ENCODE results near the gene RREB1.
"Not testable (repeated sequence)": the region's sequence is repeated elsewhere in the genome, so short reads cannot be mapped to it uniquely, and the experiment has no call there.

The RREB1 gene

GRCh38 chr6:7262746-7263518 lies 155.2 kb downstream of the RREB1 start:
- no peak for DNase-seq (ENCODE audit: low read depth in 2 of 2)

DNA sequence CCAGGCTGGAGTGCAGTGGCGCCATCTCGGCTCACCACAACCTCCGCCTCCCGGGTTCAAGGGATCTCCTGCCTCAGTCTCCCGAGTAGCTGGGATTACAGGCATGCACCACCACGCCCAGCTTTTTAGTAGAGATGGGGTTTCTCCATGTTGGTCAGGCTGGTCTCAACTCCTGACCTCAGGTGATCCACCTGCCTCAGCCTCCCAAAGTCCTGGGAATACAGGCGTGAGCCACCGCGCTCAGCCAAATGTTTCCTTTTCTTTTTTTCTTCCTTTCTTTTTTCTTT lies 155.7 kb downstream of the RREB1 start:
- DNase-seq (ENCODE audit: low read depth in 2 of 2) = not testable (repeated sequence)

DNA sequence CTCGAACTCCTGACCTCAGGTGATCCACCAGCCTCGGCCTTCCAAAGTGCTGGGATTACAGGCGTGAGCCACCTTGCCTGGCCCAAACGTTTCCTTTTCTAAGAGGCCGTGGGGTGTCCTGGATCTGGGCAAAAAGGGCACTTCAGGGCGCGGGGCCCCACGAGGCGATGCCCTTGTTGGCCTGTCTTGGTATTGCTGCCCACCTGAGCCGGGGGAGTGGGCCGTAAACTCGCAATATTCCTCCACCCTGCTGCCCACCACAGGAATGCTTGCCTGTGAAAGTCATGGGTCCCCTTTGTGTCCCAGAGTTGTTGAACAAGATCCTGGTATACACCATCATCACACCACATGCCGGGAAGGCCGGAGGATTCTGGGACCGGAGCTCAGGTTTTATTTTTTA lies 156.3 kb downstream of the RREB1 start:
- DNase-seq (ENCODE audit: low read depth in 2 of 2) = no peak

- DNase-seq (ENCODE audit: low read depth in 2 of 2) = no peak
These were observed 157.1 kb downstream of the RREB1 start for GRCh38 chr6:7264686-7265384.

- not testable (repeated sequence) for DNase-seq (ENCODE audit: low read depth in 2 of 2)
These were observed 157.6 kb downstream of the RREB1 start for GRCh38 chr6:7265385-7265726.

DNA sequence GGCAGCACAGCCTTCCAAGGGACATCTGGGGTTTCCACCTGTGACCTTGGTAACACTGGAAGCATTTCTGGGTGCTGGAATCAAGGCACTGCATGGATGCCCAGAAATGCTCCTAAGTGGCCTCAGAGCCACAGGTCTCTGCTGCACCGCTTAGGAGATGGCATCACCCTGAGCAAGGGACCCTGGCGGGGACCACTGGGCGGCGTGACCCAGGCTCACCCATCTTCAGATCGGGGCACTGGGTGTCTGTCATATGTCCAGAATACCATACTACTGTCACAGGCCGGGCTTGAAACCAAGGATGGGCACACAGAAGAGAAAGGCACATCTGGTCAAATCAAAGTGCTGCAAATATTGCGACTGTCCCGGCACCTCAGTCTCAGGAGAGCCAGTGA lies 159.3 kb downstream of the RREB1 start:
- DNase-seq (ENCODE audit: low read depth in 2 of 2) = no peak

- DNase-seq (ENCODE audit: low read depth in 2 of 2) = no peak
These were observed 159.8 kb downstream of the RREB1 start for GRCh38 chr6:7267466-7268091.

DNA sequence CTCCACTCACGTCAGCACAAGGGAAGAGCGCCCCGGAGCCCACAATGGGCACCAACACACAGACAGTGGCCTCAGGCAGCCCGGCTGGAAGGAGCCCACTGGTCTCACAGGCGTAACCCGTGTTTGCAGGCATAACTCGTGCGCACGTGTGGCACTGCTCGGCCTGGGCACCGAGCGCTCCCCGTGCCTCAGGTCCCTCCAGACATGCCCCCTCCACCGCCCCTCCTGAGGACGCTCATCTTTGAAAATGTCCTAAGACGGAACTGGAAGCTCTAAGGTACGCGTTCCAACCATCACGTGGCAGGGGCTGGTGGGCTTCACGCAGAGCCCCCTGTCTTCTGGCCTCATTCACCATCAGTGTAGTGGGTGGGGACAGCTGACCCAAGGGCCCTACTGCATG lies 160.6 kb downstream of the RREB1 start:
- DNase-seq (ENCODE audit: low read depth in 2 of 2) = no peak

GRCh38 chr6:7268816-7269555 lies 161.2 kb downstream of the RREB1 start:
- no peak for DNase-seq (ENCODE audit: low read depth in 2 of 2)

DNA sequence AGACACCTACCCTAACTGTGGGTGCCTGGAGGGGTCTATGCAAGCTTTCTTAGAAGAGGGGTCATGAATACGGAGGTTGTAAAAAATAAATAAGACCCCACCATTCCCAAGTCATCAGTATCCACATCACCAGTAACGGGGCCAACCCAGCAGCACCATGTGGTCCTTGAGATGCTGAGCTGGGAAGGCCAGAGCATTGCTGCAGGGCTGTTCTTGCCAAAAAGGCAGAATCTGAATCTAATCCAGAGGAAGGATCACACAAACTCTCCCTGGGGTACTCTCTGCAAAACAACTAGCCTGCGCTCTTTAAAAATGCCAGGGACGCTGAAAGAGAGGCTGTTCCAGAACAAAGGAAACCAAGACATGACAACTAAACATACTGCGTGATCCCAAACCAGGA lies 162.1 kb downstream of the RREB1 start:
- DNase-seq (ENCODE audit: low read depth in 2 of 2) = no peak

DNA sequence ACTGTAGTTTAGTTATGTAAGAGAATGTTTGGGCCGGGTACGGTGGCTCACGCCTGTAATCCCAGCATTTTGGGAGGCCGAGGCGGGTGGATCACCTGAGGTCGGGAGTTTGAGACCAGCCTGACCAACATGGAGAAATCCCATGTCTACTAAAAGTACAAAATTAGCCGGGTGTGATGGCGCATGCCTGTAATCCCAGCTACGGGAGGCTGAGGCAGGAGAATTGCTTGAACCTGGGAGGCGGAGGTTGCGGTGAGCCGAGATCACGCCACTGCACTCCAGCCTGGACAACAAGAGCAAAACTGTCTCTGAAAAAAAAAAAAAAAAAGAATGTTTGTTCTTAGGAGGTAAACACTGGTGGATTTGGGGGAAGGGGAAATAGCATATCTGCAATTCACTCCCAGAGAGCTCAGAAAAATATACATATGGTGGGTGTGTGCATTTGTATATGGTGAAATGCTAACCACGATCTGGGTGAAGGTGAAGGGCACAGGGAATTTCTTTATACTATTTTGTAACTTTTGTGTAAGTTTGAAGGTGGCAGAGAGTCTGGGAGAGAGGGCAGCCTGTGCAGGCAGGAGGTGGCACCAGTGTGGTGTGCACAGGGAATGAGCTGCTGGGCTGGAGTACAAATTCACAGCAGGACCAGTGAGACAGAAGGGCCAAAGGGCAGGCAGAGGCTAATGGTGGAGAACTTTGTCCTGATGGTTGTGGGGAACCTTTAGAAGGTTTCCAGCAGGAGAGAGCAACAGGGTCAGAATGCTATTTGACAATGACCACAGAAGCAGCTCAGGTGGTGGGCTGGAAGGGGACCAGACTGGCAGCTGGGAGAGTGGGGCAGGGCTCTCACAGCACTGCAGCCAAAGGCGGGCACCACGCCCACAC lies 162.8 kb downstream of the RREB1 start:
- no peak for DNase-seq (ENCODE audit: low read depth in 2 of 2)

GRCh38 chr6:7271205-7271534 lies 163.4 kb downstream of the RREB1 start:
- no peak for DNase-seq (ENCODE audit: low read depth in 2 of 2)

- no peak for DNase-seq (ENCODE audit: low read depth in 2 of 2)
These were observed 165.9 kb downstream of the RREB1 start for GRCh38 chr6:7273709-7274108.

DNA sequence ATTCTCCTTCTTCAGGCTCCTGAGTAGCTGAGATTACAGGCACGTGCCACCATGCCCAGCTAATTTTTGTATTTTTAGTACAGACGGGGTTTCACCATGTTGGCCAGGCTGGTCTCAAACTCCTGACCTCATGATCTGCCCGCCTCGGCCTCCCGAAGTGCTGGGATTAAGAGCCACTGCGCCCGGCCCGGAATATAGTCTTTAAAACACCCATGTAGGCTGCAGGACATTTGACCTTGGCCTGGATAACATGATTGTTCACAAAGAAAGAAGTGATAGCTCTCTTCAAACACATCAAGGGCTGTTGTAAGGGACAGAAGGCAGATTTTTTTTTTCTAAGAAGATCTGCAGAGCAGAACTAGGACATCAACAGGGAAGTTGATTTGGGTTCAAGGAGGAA lies 166.8 kb downstream of the RREB1 start:
- DNase-seq (ENCODE audit: low read depth in 2 of 2) = not testable (repeated sequence)

DNA sequence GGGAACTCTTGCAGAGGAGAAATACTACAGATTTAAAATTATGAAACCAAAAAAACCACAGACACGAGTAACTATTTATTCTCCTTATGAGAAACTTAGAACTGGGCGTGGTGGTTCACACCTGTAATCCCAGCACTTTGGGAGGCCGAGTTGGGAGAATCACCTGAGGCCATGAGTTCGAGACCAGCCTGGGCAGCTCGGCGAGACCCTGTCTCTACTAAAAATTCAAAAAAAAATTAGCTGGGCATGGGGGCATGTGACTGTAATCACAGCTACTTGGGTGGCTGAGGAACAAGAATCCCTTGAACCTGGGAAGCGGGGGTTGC lies 168.4 kb downstream of the RREB1 start:
- DNase-seq (ENCODE audit: low read depth in 2 of 2) = no peak

DNA sequence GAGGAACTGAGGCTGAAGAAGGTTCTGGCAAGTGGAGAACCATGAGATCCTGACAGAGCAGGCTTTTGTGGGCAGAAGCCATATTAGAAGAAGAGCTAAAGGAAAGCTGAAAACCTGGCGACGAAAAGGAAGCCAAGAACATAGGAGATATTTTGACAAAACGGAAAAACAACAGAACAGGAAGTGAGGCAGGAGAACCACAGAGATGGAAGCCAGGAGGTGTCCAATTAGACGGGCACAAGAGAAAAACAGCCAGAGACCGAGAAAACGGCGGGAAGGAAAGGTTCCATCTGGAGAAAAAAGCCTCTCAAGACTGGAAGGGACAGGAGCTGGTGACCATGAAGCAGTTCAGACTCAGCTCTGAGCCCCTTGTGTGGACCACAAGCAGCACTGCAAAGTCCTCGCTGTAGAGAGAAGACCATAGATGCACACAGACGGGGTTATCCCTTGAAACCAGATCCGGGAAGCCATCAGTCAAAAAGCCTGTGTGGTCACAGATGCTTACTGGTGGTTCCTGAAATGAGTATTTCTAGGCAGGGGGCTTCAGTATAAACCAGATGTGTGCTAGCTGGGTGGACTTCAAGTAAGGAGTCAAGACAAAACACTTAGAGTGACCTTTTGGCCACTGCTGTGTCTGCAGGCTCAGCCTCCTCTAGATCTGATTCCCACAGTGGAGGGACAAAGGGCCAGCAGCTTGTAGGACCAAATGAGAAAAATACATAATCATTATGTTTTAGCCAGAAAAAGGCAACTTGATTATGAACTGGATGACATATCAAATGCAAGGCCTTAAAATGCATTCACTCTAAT lies 174.5 kb downstream of the RREB1 start:
- no peak for DNase-seq (ENCODE audit: low read depth in 2 of 2)

DNA sequence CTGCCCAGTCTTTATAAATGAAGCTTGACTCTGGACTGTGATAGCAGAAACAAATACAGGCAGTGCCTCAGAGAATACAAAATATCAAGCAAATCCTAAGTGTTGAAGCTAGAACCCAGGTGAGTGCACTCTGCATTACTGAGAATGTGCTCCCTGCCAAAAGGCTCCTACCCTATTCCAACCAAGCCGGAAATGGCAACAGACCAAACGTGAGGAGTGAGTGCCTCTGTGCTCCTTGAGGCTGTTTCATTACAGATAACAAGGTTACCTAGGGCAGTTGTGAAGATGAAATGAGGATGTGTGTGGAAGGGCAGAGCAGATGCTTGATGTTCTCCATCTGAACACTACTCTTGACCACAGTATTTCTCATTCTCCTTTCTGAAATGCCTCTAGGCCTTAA lies 175.9 kb downstream of the RREB1 start:
- no peak for DNase-seq (ENCODE audit: low read depth in 2 of 2)

GRCh38 chr6:7285416-7285815 lies 177.7 kb downstream of the RREB1 start:
- no peak for DNase-seq (ENCODE audit: low read depth in 2 of 2)

GRCh38 chr6:7290079-7290478 lies 182.3 kb downstream of the RREB1 start:
- DNase-seq (ENCODE audit: low read depth in 2 of 2) = no peak

- no peak for DNase-seq (ENCODE audit: low read depth in 2 of 2)
These were observed 185.0 kb downstream of the RREB1 start for GRCh38 chr6:7292596-7293255.

GRCh38 chr6:7295916-7296315 lies 188.2 kb downstream of the RREB1 start:
- DNase-seq (ENCODE audit: low read depth in 2 of 2) = no peak
